H9 (cell line): ENCODE data around the gene LZTR1. TPM values are rescaled to one million over a fixed set of nuclear protein-coding genes. Genes with fewer than 3 reads are reported as not detected.

Source experiments
- DNase-seq: peaks from one replicate; pipeline ENCODE4 v3.0.0-alpha.2; 2017
- H2AFZ ChIP-seq: one replicate; pipeline ENCODE4 v1.6.1; 2013; ENCODE audit warnings: mild to moderate bottlenecking, low read length, control low read depth, moderate library complexity
- H2AK5ac ChIP-seq: 2 replicates; pipeline ENCODE4 v1.6.1; 2013; ENCODE audit warnings: low read length, control low read depth, mixed read lengths; ENCODE audit not compliant: insufficient read length
- H2BK120ac ChIP-seq: one replicate; pipeline ENCODE4 v1.6.1; 2013; ENCODE audit warnings: low read depth, mild to moderate bottlenecking, low read length, control low read depth, inconsistent platforms; ENCODE audit not compliant: poor library complexity, severe bottlenecking
- H2BK12ac ChIP-seq: 2 replicates; pipeline ENCODE4 v1.6.1; 2013; ENCODE audit warnings: low read length, control low read depth, mixed read lengths, low read depth; ENCODE audit not compliant: insufficient read length
- H2BK15ac ChIP-seq: 2 replicates; pipeline ENCODE4 v1.6.1; 2013; ENCODE audit warnings: low read depth, low read length, control low read depth
- H2BK20ac ChIP-seq: one replicate; pipeline ENCODE4 v1.6.1; 2013; ENCODE audit warnings: low read depth, mild to moderate bottlenecking, low read length, control low read depth, inconsistent platforms; ENCODE audit not compliant: poor library complexity, severe bottlenecking
- H2BK5ac ChIP-seq: 2 replicates; pipeline ENCODE4 v1.6.1; 2013; ENCODE audit warnings: low read length, control low read depth, mixed read lengths; ENCODE audit not compliant: insufficient read length
- H3K14ac ChIP-seq: 2 replicates; pipeline ENCODE4 v1.6.1; 2013; ENCODE audit warnings: low read length, control low read depth; ENCODE audit not compliant: insufficient read depth
- H3K18ac ChIP-seq: 2 replicates; pipeline ENCODE4 v1.6.1; 2013; ENCODE audit warnings: low read depth, mild to moderate bottlenecking, mixed read lengths, low read length, control low read depth; ENCODE audit not compliant: insufficient read length
- H3K23ac ChIP-seq: 2 replicates; pipeline ENCODE4 v1.6.1; 2013; ENCODE audit warnings: low read length, control low read depth, mixed read lengths, low read depth; ENCODE audit not compliant: insufficient read length
- H3K23me2 ChIP-seq: 2 replicates; pipeline ENCODE4 v1.6.1; 2013; ENCODE audit warnings: low read depth, mild to moderate bottlenecking, mixed read lengths, low read length, control low read depth; ENCODE audit not compliant: insufficient read length, poor library complexity, severe bottlenecking
- H3K27ac ChIP-seq: 2 replicates; pipeline ENCODE4 v1.5.1; 2013; ENCODE audit warnings: low read length, control low read depth, mixed read lengths, low read depth; ENCODE audit not compliant: insufficient read length
- H3K27me3 ChIP-seq: 2 replicates; pipeline ENCODE4 v1.6.1; 2013; ENCODE audit warnings: low read length, control low read depth, inconsistent platforms; ENCODE audit not compliant: insufficient read depth
- H3K4ac ChIP-seq: 2 replicates; pipeline ENCODE4 v1.6.1; 2013; ENCODE audit warnings: low read depth, mild to moderate bottlenecking, control low read depth, inconsistent platforms, low read length, moderate library complexity
- H3K4me1 ChIP-seq: 2 replicates; pipeline ENCODE4 v1.6.1; 2013; ENCODE audit warnings: low read length, control low read depth, inconsistent platforms; ENCODE audit not compliant: insufficient read depth
- H3K4me2 ChIP-seq: 2 replicates; pipeline ENCODE4 v1.6.1; 2013; ENCODE audit warnings: low read length, control low read depth, mixed read lengths; ENCODE audit not compliant: insufficient read length, insufficient read depth
- H3K56ac ChIP-seq: 2 replicates; pipeline ENCODE4 v1.6.1; 2013; ENCODE audit warnings: low read depth, mild to moderate bottlenecking, mixed read lengths, low read length, control low read depth; ENCODE audit not compliant: insufficient read length
- H3K79me1 ChIP-seq: 2 replicates; pipeline ENCODE4 v1.6.1; 2013; ENCODE audit warnings: low read depth, mild to moderate bottlenecking, moderate library complexity, low read length, control low read depth, inconsistent platforms; ENCODE audit not compliant: insufficient read depth, poor library complexity, severe bottlenecking
- H3K79me2 ChIP-seq: 2 replicates; pipeline ENCODE4 v1.6.1; 2013; ENCODE audit warnings: low read length, control low read depth, inconsistent platforms; ENCODE audit not compliant: insufficient read depth
- H3K9ac ChIP-seq: 2 replicates; pipeline ENCODE4 v1.6.1; 2013; ENCODE audit warnings: low read length, control low read depth, mixed read lengths; ENCODE audit not compliant: insufficient read length; ENCODE audit errors: extremely low read depth
- H3K9me3 ChIP-seq: one replicate; pipeline ENCODE4 v1.6.1; 2013; ENCODE audit warnings: low read depth, low read length, inconsistent platforms; ENCODE audit not compliant: control insufficient read depth
- H3T11ph ChIP-seq: one replicate; pipeline ENCODE4 v1.6.1; 2013; ENCODE audit warnings: mild to moderate bottlenecking, low read length, control low read depth, inconsistent platforms
- H4K20me1 ChIP-seq: one replicate; pipeline ENCODE4 v1.6.1; 2013; ENCODE audit not compliant: control insufficient read depth, insufficient read length, insufficient read depth
- H4K5ac ChIP-seq: 2 replicates; pipeline ENCODE4 v1.6.1; 2013; ENCODE audit warnings: low read depth, mild to moderate bottlenecking, mixed read lengths, low read length, control low read depth; ENCODE audit not compliant: insufficient read length
- H4K8ac ChIP-seq: replicated peaks from 2 replicates; pipeline ENCODE4 v1.6.1; 2013; ENCODE audit warnings: low read length, control low read depth, mixed read lengths, low read depth; ENCODE audit not compliant: insufficient read length
- H4K91ac ChIP-seq: 2 replicates; pipeline ENCODE4 v1.6.1; 2013; ENCODE audit warnings: low read depth, mild to moderate bottlenecking, moderate library complexity, mixed read lengths, low read length, control low read depth; ENCODE audit not compliant: insufficient read length
- H3K27ac Mint-ChIP-seq, 3 experiments: 2 replicates in 2 of 3; 3 replicates in 1 of 3; pipeline ENCODE4 v1.8.0; 2020 to 2021; ENCODE audit warnings: mixed read lengths in 3 of 3, mild to moderate bottlenecking in 1 of 3, moderate library complexity in 1 of 3
- H3K27me3 Mint-ChIP-seq: 2 replicates; pipeline ENCODE4 v1.8.0; 2021; ENCODE audit warnings: low read depth, mild to moderate bottlenecking, moderate library complexity, mixed read lengths
- H3K36me3 Mint-ChIP-seq, 3 experiments: 2 replicates in 2 of 3; 3 replicates in 1 of 3; pipeline ENCODE4 v1.8.0; 2020 to 2021; ENCODE audit warnings: low read depth in 3 of 3, mixed read lengths in 3 of 3; ENCODE audit not compliant: insufficient read depth in 1 of 3
- H3K4me1 Mint-ChIP-seq, 2 experiments: 2 replicates each; pipeline ENCODE4 v1.8.0; 2020; ENCODE audit warnings: mixed read lengths in 2 of 2
- H3K4me3 Mint-ChIP-seq, 2 experiments: 2 replicates in 1 of 2; 3 replicates in 1 of 2; pipeline ENCODE4 v1.8.0; 2020 to 2021; ENCODE audit warnings: mild to moderate bottlenecking in 2 of 2, mixed read lengths in 2 of 2, moderate library complexity in 1 of 2
- H3K9me3 Mint-ChIP-seq, 2 experiments: 2 replicates in 1 of 2; 3 replicates in 1 of 2; pipeline ENCODE4 v1.8.0; 2020; ENCODE audit warnings: mild to moderate bottlenecking in 2 of 2, mixed read lengths in 2 of 2, moderate library complexity in 1 of 2
- WGBS: extraction: QIAGEN DNeasy Blood & Tissue Kit; methylation state at CpG from one replicate; pipeline ENCODE4 v1.1.7; 2013; ENCODE audit warnings: missing lambda C conversion rate, low lambda C conversion rate, mixed read lengths; ENCODE audit not compliant: insufficient read length; ENCODE audit errors: extremely low coverage; 5-methylcytosine and 5-hydroxymethylcytosine counted together
- total RNA-seq: library from RNA; stranded (reverse); gene quantifications from 2 replicates; pipeline ENCODE4 v1.2.1, GENCODE V29; 2021
- TF ChIP-seq, protein P1 (sequence below): fragments of 200-600 bp; sonication (generic); conservative IDR thresholded peaks from 3 replicates; pipeline ENCODE4 v1.8.0; 2021; ENCODE audit warnings: antibody characterized with exemption, mild to moderate bottlenecking

The LZTR1 gene
- total RNA-seq, 1 experiment from 2014 or later: 47.0 TPM

DNA sequence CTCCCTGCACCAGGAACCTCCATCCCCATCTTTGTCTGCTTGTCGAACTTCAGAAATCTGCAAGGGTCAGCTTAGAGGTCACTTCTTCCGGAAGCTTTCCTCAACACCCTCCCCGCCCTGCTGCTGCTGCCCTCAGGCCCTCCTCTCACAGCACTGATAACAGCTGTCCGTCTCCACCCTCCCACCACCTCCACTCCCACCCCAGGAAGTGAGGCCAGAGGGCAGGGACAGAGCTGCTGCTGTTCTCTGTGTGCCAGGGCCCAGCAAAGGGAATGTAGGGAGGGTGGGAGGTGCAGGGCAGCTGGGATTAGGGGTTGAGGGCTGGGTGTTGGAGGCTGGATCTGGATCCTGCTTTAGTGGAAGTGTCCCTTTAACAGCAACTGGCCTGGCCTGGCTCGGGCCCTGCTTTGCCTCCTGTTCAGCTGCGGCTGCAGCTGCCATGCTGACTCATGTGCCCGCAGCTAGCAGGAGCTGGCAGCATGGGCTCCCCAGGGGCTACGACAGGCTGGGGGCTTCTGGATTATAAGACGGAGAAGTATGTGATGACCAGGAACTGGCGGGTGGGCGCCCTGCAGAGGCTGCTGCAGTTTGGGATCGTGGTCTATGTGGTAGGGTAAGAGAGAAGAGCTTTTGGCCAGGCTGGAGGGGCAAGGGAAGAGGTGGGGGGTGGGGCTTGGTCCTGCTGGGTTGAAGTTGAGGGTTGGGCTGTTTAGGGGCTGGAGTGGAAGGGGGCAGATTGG, 32.8 kb downstream of the LZTR1 start, which contains the start of gene P2RX6:
Gene P2RX6, plus strand, starts transcription at position 440 of the 740 bp plus-strand sequence. Its CDS starts 10 bp downstream, at position 450.
- Histone ChIP-seq H2AK5ac (no peak within 1 kb of the TSS), H3K9me3 (no peaks in the 10 kb centered on the region), H3K27ac (no peak within 1 kb of the TSS), H3K4ac (no peak within 1 kb of the TSS), H3K56ac (no peak within 1 kb of the TSS), H2BK20ac (no peak within 1 kb of the TSS), H3K23ac (no peak within 1 kb of the TSS), H2BK120ac (no peak within 1 kb of the TSS), H3K4me2 (peak within 1 kb of the TSS; percentile 39), H2BK5ac (no peak within 1 kb of the TSS), H3T11ph (no peak within 1 kb of the TSS), H2BK12ac (no peak within 1 kb of the TSS), H3K79me1 (no peaks in the 10 kb centered on the region), H2AFZ (no peak within 1 kb of the TSS), H4K8ac (no peak within 1 kb of the TSS), H3K18ac (no peak within 1 kb of the TSS), H3K14ac (0 out of 2 replicates have a peak within 1 kb of the TSS, but pooled peaks have one; percentile 20), H4K20me1 (no peaks in the 10 kb centered on the region), H4K91ac (no peak within 1 kb of the TSS), H3K23me2 (peaks cover 7% of the 10 kb centered on the region), H3K79me2 (no peaks in the 10 kb centered on the region), H3K9ac (no peak within 1 kb of the TSS), H2BK15ac (no peak within 1 kb of the TSS), H3K27me3 (no peaks in the 10 kb centered on the region), H3K4me1 (peaks cover 3% of the 10 kb centered on the region; the same call in 1 of the 2 replicates), H4K5ac (no peak within 1 kb of the TSS)
- Mint-ChIP-seq H3K4me1 (peaks cover 24 to 44% of the 10 kb centered on the region in 2 experiments), H3K27ac (peak within 1 kb of the TSS in 2 of 3 experiments; percentile 97; a peak in 4 of 7 replicates), H3K36me3 (no peaks in the 10 kb centered on the region), H3K9me3 (peaks cover 2 to 4% of the 10 kb centered on the region in 2 experiments; a peak in 3 of 5 replicates), H3K27me3 (peaks cover 54% of the 10 kb centered on the region), H3K4me3 (peak within 1 kb of the TSS; percentile 80 to 95)
- TF ChIP-seq, protein P1, sequence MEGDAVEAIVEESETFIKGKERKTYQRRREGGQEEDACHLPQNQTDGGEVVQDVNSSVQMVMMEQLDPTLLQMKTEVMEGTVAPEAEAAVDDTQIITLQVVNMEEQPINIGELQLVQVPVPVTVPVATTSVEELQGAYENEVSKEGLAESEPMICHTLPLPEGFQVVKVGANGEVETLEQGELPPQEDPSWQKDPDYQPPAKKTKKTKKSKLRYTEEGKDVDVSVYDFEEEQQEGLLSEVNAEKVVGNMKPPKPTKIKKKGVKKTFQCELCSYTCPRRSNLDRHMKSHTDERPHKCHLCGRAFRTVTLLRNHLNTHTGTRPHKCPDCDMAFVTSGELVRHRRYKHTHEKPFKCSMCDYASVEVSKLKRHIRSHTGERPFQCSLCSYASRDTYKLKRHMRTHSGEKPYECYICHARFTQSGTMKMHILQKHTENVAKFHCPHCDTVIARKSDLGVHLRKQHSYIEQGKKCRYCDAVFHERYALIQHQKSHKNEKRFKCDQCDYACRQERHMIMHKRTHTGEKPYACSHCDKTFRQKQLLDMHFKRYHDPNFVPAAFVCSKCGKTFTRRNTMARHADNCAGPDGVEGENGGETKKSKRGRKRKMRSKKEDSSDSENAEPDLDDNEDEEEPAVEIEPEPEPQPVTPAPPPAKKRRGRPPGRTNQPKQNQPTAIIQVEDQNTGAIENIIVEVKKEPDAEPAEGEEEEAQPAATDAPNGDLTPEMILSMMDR: no peak
- peak; percentile 73 for DNase-seq
- no CpG with 5 or more reads among the region's 12 CpGs for WGBS
